CD1c-positive myeloid dendritic cell (primary cell): ENCODE data around the gene CSAD.

Experiments used
- DNase-seq: peaks from one replicate; pipeline ENCODE4 v3.0.0-alpha.2; 2016; ENCODE audit errors: extremely low spot score

The CSAD gene, protein sequence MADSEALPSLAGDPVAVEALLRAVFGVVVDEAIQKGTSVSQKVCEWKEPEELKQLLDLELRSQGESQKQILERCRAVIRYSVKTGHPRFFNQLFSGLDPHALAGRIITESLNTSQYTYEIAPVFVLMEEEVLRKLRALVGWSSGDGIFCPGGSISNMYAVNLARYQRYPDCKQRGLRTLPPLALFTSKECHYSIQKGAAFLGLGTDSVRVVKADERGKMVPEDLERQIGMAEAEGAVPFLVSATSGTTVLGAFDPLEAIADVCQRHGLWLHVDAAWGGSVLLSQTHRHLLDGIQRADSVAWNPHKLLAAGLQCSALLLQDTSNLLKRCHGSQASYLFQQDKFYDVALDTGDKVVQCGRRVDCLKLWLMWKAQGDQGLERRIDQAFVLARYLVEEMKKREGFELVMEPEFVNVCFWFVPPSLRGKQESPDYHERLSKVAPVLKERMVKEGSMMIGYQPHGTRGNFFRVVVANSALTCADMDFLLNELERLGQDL

DNA sequence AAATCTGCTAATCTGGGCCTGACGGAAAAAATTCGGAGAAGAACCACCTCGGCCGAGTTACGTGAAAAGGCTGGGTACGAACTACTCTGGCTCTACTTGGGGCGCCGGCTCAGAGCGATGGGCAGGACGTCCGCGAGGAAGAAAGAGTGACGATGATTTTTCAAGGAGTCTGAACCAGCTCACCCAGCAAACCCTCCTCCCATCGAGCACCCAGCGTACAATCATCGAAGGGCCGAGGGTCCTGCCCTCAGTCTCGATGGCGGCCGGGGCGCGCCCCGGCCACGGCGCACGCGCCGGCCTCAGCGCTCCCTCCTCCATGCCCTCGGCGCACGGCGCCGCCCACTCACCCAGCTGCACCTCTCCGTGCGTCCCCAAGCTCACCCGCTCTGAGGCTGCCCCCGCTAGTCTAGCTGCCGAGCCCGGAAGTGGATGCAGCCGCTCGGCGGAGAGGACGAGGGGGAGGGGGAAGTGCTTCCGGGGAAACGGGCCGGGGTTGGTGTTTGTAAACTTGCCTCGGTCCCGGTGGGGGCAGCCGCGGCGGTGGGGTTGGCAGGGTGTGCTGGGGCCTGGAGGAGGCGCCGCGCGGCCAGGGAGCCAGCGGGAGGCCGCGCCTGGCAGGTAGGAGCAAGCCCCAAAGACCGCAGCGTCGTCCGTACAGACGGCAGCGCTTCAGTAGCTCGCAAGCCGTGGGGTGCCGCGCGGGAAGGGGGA, at the start of gene CSAD, which contains the start of gene ZNF740:
Gene CSAD (minus strand): TSS at position 706 of the 711 bp plus-strand sequence. CDS start 7,455 bp downstream, outside the sequence.
Gene ZNF740 (plus strand): TSS at position 503 of the 711 bp plus-strand sequence. CDS start 1,262 bp downstream, outside the sequence.
- DNase-seq: peak; percentile 98

DNA sequence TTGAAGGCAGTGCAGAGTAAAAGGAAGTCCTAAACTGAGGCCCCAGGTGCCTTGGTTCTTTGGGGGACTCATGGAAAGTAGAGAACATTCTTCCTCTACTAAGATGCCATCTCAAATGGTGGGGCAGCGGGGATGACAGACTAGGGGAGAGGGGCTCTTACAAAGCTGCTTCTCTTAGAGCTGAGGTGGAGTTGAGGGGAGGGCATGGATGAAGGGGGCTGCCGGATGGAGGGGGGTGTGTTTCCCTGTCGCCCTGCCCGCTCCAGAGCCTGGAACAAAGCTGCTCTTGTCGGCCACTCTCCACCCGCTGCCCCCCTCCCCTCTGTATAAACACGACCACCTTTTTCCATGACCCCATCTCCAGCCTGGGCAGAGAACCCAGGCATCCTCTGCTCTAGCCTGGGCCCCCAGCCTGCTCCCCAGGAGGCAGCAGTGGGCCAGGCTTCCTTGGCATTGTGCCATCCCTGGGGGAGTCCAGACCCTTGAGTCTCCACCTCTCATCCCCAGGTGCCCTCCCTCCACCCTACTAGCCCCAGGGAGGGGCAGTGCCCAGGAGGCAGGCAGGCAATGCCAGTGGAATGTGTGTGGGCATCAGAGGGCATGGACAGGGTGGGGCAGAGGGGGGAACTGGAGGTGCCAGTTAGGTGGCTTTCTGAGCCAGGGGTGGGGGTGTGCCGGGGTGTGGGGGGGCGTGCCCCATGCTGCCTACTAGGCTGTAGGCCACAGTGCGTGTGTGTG, 49.6 kb upstream of the CSAD start:
- DNase-seq: no peak

DNA sequence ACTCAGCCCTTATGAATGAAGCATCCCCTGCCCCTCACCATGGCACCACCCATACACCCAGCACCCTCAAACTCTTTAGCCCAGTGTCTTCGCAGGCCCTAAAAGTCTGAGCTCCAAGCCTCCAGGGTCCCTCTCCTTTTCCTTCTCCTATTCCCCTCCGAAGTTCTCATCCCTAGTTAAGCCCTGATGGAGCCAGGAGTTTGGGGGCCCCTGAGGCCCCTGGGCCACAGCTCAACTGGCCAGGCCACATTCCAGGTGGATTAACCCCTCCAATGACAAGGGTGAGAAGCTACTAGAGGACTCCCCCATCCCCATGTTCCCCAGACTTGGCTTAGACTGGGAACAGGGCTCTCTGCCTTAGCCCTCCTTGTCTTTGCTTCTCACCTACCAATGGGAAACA, 48.7 kb upstream of the CSAD start:
- no peak for DNase-seq

DNA sequence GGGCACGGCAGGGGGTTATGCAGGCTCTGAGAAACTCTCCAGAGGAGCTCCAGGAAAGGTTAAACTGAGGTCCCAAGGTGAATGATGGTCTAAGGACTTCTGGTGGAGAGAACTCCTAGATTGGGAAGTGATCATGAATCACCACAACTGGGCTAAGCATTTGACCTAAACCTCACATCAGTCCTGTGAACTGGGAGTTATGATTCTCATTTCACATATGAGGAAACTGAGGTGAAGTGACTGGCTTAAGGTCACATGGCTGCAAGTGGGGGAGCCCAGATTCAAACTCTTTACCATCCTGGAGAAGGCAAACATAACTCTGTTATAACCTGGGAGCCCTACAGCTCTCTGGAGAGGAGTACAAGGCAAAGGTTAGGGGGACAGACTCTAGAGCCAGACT, 47.1 kb upstream of the CSAD start:
- peak; percentile 31 for DNase-seq

DNA sequence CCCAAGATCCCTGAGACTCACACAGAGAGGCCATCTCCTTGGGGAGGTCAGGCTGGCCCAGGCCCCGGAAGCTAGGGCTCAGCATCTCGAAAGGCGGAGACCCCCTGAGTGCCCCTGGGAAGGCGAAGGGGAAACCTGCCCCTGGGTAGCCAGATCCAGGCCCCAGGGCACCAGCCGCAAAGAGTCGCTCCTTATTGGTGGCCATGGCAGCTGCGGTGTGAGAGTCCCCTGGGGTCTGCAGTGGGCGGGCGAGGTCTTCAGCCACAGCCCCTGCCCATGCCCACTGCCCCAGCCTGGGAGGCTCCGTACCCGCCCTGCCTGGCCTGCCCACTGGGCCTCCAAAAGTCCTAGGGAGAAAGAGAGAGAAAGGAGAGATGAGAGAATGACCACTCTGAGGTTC, 46.6 kb upstream of the CSAD start:
- DNase-seq: no peak

DNA sequence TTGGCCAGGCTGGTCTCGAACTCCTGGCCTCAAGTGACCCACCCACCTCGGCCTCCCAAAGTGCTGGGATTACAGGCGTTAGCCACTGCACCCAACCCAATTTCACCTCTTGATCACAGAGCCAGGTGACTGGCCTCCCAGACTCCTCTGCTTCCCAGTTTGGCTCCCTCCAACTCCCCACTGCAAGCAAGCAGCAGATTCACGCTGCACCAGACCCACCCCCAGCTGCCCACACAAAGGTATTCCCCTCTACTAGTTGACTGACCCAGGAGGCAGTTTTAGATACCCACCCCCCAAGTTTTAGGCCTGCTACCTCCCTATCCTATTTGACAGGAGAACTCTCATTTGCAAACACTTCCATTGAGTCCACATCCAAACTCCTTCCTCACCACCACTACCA, 46.1 kb upstream of the CSAD start:
- DNase-seq: no peak

DNA sequence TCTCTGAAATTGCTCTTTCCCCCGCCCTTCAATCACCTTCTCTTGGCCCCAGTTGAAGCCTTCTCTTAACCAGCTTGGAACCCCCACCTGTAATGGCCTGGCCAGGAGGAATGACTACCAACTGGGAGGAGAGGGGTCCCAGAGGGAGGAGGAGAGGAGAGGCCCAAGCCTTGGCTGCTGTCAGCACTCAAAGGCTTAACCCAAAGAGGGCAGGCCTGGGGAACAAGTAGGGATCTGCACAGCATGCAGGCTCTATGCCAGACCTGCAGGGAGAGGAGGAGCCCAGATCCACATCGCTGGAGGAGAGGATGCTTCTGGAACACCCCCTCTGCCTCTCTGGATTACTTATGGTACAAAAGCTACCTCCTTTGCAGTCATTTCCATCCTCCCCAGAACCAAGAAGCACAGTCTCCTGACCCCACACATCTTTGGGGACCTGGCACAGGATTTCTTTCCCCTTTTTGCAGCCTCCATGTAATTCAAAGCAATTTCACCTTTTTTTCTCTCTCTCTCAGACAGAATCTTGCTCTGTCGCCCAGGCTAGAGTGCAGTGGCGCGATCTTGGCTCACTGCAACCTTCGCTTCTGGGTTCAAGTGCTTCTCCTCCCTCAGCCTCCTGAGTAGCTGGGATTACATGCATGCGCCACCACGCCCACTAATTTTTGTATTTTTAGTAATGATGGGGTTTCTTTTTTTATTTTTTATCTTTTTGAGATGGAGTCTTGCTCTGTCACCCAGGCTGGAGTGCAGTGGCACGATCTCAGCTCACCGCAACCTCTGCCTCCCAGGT, 45.1 kb upstream of the CSAD start:
- DNase-seq: no peak

DNA sequence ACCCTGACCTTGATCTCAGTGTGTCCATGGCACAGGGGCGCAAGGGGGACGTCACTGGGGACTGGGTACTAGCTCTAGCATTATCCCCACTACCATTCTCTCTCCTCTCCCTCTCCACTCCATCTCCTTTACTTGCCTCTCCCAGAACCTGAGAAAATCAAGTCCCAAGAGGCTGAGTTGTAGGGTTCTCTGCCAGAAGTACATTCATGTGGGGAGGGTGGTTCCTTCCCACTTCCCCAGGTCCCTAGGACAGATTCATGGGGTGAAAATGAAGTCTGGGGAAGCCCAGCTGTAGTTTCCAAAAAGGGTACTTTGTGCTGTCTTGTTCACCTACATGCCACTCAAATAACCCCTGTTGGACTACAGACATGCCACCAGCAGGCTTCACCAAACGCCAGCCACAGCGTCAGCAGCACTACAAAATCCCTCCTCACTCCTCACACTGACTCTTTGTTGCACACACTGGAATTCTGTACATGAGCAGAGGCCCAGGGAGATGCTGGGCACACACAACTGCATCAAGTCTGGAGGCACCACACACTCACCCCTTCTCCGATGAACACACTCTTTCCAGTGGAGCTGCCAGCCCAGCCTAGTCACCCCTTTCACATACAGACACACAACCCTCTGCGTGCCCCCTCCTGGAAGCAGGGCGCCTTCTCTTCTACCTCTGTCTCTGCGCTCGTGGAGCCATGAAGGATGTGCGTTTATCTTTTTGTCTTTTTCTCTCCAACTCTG, 44.3 kb upstream of the CSAD start:
- DNase-seq: no peak

DNA sequence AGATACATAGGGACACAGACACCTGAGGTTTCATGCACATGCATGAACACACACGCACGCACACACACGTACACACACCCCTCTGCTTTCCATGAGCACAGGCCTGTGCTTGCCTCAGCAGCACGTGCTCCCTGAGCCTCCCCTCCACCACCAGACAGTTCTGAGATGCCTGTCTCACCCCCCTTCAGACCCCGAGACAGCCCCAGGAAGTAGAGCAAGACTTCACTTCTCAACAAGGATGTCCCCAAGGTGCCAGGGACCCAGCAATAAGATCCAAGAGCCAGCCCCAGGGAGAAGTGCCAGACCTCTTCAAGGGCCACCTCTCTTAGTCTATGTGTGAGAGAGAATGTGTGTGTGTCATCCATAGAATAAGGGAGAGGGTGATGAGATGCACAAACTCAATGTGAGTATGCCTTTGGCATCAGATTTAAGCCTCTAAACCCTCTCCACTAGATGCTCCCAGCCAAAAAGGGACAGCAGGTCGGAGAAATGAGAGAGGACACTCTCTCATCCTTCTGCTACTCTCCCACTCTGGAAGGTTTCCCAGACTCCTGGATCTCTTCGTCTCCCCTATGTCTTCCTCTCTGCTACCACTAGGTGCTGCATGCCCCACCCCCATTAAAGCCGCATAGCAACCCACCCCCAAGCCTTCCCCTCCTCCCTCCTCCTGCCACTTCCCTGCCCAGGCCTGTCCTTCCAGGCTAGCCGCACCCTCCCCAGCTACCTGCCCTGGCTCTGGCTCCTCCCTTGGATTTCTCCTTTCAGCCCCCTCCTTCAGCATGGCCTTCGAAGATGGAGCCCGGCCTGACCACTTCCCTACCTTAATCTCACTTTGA, 43.6 kb upstream of the CSAD start:
- DNase-seq: no peak

DNA sequence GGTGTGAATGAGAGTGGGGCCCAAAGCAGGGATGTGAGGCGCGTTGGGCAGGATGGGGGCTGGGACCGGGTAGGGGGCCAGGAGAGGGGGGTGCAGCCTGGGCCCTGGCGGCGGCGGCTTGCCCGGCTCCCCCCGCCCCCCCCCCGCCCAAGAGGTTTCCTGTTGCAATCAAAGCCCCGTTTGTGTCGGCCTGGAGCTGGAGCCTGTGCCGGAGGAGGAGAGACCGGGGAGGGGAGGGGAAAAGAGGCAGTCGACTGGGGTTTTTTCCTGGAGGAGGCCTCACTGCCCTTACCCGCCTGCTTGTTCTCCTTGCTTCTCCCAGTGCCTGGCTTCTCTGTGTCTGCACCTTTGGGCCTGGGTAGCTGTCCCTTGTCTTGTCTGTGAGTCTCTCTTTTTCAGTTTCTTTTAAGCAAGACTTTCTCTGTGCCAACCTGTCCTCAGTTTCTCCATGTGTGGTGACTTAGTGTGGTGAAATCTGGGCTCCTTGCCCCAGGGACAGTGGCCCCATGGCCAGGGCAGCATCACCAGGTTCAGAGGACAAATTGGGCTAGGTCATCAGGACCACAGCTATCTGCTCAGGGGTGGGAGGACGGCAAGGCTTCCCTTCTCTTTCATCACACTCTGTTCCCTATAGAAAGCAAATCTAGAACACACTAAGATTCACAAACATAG, 42.8 kb upstream of the CSAD start:
- no peak for DNase-seq

DNA sequence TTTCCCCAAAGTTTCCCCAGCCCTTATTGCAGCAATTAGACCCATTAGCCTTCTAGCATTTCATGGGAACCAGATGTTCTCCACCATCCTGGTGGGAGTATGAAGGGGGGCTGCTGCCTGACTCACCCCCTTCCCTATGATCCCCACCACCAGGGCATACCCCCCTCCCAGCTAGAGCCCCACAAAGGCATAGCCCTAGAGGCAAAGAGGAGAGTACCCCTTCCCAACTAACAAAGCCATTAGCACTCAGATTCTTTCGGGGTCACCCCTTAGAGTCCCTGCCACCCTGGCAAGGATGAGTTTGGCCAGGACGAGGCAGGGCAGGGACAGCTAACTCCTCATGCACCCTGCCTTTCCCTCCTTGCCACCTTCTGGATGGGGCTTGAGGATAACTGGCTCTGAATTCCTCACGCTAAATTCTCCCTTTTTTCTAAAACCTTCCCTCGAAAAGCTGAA, 42.1 kb upstream of the CSAD start:
- no peak for DNase-seq

DNA sequence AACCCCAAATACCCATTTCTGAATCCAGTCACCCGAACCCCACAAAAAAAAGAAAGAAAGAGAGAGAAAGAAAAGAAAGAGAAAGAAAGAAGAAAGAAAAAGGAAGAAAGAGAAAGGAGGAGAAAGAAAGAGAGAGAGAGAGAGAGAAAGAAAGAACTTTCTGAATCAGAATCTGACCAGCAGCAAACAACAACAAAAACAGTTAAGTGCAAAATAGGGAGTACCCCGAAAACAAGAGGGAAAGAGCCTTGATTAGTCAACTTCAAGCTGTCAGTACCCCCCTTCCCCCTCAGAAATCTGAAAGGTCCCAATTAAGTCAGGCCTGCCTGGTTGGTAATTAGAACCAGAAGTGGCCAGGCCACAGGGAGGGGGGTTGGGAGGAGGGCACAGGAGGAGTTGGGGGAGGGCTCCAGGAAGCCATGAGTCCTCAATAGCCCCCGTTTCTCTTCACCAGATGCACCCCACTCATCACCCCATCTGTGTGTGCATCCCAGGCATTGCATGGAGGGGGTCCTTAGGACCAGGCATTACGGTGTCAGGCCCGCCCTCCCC, 41.5 kb upstream of the CSAD start:
- no peak for DNase-seq

DNA sequence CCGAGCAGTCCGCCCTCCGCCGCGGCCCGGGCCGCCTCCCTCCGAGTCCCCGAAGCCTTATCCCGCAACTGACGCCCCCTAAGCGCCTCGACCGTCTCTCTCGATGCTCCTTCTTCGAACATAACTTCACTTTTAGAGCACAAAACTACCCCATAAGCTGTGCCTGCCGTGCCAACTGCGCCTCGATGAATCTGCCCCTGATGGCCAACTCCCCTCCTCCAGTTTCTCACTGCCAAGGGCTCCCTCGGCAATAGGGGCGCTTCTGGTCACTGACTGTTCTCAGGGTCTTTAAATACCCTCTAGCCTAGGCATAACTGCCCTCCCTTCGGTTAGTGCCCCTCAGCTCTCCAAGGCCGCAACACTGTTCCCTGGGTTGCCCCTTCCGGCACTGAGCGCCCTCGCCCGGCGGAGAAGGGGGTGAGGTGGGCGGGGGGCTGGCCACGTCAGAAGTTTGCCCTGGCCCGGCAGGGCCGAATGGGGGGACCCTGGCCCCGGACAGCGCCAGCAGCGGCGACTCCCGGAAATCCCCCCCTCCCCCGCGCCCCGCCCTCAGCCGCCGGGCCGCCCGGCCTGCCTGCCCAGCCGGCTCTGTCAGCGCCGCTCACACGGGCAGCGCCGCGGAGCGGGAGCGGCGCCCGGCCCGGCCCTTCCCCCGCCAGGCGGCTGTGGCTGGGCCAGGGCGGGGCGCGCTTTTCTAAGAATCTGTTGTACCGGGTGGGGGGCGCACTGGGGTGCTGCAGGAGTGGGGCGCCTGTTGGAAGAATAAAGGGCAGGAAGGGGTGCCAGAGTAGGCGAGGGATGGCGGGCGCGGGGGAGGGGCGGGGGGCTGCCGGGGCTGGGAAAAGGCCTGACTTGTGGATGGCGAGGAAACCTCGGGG, 40.7 kb upstream of the CSAD start:
- DNase-seq: peak; percentile 70

DNA sequence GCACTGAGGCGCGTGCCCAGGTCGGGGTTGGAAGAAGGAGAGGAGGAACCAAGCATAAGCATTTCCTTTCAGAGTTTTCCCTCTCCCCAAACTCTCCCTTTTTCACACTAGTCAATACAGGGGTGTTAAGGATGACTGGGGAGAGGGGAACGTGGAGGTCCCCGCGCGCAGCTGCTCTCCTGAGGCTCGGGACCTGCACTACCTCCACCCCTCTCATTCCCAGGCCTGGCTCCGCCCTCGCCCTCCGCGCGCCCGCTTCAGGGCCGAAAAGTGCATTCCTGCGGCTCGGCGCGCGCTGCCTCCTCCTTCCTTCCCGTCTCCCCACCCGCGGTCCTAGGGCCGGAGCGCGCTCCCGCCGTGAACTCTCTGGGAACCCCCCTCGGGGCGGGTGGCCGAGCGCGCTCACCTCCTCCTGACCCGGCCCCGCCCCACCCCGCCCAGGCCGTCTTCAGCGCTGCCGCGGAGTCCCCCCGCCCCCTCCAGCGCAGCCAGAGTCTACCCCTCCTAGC, 40.0 kb upstream of the CSAD start:
- DNase-seq: peak; percentile 96

DNA sequence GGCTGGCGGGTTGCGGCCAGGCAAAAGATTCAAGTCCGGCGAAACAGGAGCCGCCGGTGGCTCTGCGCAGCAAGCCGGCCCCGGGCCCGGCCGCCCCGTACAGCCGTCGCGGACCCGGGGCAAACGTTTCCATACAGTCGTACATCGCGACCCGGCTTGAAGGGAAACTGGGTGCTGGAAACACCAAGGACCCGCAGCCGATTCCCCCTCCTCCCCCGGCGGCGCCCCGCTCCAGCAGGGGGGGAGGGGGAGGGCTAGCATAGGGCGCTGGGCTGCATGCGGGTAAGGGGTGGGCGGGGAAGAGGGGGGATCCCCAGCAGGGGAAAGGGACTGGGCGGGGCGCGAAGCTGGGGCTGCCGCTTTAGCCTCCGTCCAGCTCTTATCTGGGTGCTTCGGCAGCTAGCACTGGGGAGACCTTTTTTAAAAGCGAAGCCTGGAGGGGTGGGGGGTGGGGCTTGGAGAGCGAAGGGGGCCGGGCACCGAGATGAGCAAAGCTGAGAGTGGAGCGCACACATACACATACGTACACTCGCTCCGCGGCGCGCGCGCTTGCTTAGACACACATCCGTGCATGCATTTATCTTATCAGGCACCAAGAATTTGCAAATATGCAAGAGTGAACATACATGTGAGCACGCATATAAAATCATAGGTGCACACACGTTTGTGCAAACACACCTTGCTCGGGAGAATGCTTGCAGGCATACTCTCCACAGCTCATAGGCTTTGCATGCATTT, 39.4 kb upstream of the CSAD start:
- peak; percentile 87 for DNase-seq

DNA sequence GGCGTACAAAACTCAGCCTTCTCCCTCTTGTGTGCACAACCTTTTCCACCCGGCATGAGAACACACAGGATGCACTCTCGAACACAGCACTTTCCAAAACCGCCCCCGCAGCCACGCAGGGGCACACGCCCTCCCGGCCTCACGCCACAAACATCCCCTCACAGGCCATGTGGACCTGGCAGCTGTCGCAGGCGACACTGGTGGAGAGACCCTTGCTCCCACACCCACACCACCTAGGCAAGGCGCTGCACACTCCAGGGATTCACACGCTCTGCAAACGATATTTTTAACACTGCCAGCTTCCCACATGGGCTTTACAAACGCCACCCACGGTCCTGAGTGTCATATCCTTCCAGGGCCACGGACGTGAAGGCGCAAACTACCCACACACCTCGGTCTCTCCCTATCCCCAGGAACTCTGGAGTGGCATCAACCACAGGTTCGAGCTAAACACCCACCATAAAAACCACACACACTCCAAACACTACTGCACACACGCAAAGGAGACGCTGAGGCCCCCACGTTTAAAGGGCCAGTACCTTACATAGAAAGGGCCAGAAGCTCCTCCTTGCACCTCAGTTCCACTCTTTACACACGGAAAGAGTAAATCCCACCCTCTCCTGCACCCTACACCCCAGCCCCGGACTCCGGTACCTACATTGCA, 38.7 kb upstream of the CSAD start:
- peak; percentile 97 for DNase-seq
